NCI-H146 treated with DMSO at 0.1 percent for 48 hours (cell line): ENCODE measurements around the gene TMA7B.

Experiments used
- DNase-seq: peaks from one replicate; lab custom pipeline; 2025; ENCODE audit not compliant: unreplicated experiment; lab: John Stamatoyannopoulos, UW

TMA7B gene

DNA sequence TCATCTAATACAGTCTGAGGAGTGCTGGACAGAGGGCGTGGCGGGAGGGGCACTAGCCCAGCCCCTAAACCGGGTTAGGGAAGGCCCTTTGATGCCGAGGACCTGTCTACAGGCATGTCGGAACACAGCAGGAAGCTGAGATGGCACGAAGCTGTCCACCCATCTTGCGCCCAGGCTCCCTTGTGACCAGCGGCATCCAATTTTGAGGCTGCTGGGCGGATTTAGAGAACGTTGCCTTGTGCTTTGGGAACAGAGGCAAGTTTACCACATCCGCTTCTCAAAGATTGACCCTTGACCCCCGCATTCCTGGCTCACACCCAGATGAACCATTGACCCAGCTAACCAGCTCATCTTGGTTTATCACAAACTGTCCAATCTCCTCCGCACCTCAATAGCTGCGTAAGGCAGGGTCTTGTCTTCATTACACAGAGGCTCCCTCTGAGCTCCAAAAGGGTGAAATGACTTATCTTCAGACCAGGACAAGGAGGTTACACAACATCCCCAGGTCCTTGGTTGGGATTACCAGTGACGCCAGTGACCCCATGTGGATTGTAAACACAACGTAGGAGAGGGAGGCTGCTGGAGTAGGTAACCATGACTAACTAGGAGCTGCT is 39.1 kb downstream of the TMA7B start:
- no peak for DNase-seq

DNA sequence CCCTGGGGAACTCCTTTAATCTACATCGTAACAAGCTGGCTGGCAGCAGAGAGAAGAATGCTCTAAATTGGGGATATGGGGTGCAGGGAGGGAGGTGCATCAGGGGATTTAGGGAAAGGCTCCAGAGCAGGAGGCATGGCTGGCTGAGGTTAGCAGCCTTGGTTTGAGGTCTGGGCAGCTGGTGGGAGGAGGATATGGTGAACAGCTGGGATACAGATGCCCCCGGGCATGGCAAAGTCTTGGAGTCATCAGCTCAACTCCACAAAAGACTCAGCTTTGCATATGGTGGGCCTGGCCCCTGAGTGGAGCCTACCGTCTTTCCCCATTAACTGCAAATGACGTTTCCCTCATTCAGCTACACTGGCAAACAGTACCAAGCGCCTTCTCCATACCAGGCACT is 40.0 kb downstream of the TMA7B start:
- DNase-seq = no peak

DNA sequence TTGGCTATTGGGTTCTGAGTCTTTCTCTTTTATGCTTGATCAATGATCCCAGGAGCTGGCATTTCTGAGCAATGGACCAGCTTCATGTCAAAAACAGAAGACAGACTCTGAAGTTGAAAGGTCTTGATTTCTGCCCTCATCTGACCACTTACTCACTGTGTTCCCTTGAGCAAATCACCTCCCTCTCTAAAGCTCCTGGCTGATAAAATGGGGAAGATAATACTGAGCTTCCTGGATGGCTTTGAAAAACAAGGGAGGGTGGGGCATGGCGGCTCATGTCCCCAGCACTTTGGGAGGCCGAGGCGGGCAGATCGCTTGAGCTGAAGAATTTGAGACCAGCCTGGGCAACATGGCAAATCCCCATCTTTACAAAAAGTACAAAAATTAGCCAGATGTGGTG is 40.9 kb downstream of the TMA7B start:
- DNase-seq = no peak

DNA sequence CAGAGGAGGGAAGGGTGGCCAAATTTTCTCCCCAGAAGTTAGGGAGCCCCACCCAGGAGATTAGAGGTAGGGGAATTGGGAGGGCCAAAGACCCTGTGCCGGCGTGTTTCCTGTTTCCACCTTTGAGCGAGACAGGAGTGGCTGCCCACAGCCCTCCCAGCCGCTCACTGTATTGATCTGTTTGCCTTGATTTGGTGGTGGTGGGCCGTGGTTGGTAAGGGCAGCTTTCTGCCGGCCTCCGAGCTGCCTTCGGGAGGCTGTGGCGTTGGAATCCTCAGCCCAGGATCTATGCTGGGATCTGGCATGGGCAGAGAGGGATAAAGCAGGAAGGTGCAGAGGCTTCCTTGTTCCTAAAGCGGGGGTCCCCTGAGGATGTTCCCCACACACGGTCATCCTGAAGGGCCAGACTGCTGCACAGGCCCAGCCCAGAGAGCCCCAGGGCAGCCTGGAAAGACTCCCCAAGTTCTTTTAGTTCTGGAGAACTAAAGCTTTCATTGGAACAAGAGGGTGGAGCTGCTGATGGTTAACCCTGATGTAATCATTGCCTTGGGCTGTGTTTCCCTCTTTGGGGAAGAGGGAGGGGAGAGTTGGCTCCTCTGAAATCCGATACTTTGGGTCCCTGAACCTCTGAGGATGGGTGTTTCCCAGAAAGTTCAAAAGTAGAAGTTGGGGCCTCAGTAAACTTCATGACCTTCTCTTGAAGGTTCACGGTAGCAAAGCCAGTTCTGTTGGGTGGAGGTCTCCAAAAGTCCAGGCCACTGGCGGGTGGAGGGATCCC is 41.8 kb downstream of the TMA7B start:
- DNase-seq = no peak

DNA sequence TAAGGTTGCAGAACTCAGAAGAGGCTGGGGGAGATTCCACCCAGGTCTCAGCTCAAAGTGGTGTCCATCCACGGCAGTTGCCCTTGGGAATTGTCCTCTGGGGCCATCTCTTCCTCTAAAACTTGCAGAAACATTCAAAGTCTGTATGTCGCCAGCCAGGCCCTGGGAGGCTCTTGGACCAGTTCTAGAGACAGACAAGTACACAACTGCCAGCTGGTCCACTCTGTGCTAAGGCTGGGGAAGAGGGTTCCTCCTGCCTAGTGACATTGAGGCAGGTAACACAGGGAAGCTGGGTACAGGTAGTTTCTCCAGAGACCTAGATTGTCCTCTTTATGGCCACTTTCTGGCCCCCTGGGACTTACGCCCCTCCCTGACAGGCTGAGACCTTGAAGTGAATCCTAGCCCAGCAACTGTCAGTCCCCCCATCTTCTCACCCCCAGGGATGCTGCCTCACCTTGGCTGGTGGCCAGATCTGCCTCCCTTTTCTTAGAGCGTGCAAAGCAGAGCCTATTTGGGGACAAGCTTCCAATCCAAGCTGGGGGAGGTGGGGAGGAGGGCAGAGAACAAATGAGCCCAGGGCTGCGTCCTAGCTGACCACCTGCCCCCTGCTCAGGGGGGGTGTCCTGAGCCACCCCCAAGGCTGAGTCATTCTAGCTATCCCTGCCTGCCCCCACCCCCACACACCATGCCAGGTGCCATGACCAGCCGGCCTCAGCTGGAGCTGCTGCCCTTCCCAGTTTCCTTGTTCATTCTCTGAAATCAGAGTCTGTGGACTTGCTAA is 42.9 kb downstream of the TMA7B start:
- no peak for DNase-seq

DNA sequence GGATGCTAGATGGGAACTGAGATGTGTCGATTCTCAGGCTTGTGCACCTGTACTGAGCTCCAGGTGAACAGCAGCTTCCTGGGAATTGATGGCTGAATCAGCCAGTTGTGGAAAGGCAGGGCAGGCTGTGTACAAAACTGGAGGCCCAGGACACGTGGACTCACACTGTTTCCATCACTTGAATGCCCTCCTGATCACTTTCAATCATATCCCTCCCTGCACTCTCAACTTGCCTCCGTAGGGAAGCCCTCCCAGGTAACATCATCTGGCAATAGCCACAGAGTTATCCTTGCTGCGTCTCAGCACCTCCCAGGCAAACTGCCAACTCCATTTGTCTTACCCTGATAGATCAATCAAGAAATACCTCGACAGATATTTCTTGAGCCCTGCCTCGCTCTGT is 44.6 kb downstream of the TMA7B start:
- no peak for DNase-seq

DNA sequence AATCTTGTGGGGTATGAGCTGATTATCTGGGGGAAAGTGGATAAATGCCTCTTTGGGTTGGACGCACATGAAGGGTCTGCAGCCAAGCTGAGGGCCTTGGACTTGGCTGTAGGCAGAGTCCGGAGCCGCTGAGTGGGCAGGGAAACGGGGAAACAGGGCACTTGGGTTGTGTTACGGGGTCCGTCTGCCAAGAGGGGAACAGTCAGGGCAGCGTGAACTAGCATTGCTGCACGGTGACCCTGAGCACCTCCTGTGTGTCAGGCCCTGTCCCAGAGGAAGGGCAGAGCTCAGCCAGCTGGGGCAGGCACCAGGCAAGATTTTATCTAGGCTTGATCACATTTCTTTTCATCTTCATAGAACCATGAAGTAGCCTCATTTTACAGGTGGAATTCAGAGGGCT is 46.4 kb downstream of the TMA7B start:
- no peak for DNase-seq

DNA sequence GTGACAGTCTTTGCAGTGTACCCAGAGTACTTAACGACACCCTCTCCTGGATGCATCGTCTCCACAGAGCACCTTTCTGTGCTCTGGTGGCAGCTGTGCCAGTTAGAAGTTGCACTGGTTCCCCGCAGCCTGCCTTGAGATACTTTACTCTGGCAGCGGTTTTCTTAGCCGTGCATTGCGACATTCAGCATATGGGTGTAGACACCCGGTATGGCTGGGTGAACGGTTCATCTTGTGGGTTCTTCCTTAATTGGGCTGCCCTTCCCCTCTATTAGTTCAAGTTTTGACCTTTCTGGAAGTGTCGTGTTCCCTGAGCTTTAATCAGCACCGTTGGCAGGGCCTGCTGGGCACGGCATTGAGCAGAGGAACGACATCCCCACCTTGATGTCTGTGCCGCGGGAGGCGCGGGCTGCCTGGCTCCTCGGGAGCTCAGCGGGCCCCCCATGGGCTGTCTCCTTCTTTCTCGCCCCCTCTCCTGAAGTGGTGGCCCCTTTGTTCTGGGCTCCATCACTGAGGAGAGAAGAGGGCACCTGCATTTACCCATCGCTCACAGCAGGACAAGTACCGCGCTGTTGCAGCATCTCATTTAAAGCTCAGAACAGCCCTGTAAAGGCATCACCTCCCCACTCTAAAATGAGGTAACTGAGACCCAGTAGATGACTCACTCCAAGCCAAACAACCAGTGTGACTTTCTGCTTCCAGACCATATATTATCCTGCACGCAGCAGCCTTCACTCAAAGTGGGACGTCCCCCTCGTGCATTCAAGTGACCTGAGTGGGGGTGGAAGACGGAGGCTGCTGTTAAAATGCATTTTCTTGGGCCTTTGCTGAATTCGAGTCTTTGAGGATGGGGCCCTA is 47.9 kb downstream of the TMA7B start:
- no peak for DNase-seq

DNA sequence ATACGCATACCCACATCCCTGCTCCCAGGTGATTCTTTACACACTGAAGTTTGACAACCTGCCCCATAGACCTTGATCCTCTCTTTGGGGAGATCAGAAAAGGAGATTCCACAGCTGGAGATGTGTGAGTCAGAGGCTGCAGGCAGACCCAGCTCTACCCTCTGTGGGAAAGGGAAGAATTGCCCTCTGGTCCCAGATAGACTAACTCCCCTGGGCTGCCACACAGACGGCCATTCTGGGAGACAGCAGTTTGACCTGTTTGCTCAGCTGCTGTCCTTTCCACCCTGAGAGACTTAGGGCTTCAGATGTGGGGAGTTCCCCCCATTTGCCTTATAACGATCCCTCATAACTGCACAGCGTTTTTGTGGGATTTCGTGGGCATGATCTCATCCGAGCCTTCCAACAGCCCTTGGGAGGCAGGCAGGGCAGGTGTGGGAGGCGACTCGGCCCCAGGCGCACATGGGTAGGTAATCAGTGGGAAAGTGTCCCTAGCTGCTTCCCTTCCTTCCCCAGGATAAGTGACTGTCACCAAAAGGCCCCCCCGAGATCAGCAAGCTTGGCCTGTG is 48.6 kb downstream of the TMA7B start:
- peak; percentile 16 for DNase-seq

DNA sequence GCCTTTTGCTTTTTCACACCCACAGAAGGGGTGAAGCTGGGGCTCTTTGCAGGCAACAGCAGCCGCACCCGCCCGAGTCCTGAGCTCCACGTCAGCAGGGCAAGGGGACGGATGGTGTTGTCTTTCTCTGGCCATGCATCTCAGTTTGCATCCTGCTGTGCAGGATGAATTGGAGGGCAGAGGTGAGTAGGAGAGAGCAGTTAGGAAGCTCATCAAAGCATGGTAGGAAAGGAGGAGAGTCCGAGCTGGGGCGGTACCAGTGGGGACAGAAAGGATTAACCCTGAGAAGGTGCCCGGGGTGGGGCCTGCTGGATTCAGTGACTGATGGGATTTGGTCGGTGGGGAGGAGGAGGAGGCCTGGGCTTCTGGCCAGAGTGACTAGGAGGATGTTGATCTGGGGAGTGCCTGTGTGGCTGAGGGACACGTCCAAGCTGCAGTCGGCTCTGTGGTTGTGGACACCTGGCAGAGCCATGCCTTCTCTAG is 49.1 kb downstream of the TMA7B start:
- DNase-seq = peak; percentile 80

DNA sequence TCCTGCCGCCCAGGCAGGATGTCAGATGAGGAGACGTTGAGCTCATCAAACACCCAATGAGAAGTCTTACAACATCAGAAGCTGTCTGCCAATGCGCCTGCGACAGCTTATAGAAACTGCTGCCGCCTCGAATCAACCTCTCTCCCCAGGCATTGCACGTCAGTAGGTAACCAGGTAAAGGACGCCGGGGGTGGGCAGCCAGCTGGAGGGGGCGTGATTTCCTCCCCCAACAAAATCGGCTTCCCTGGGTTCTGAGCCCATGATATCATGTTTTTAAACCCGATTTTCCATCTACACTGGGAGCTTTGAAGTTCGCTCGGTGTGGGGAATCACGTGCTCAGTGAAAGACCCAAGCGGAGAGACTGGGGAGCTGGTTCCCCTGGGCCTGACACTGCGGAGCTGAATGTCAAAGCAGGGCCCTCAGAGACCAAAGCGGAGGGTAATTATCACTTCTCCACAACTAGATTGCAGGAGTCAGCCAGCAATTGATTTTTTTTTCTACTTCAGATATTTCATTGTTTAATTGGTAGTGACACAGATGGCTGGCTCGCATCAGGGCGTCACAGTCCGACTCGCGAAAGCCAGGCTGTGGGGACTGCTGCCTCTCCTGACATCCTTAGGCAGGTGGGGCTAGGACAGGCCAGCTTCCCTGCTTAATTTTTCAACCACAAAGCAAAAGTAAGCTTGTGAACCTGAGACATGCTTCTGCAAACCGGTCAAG is 49.9 kb downstream of the TMA7B start:
- DNase-seq = peak; percentile 38

DNA sequence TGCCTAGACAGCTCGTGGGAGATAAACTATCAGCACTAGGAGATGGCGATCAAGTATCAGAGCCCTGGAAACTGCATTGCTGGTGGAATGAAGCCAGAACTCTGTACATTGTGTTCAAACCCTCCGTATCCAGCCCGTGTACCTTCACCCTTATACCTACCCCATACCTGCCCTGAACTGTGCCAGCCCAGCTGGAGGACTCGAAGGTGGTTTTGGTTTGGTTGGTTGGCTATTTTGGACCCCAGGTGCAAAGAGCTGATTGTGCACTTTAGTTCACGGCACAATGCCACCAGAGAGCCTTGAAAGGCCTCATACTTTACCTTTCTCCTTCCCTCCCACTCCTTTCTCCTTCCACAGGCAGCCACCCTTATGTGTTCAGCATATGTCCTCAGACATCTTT is 50.5 kb downstream of the TMA7B start:
- DNase-seq = no peak
